AML-193 (cell line): ENCODE data around the gene DR1.
"Not testable (repeated sequence)": the region's sequence is repeated elsewhere in the genome, so short reads cannot be mapped to it uniquely, and the experiment has no call there.

Experiments used
- DNase-seq, 2 experiments: peaks; one replicate each; lab custom pipeline; 2025; lab: John Stamatoyannopoulos, UW

Gene DR1

GRCh38 chr1:93386268-93386667 lies 40.6 kb downstream of the DR1 start:
- DNase-seq = not testable (repeated sequence)

DNA sequence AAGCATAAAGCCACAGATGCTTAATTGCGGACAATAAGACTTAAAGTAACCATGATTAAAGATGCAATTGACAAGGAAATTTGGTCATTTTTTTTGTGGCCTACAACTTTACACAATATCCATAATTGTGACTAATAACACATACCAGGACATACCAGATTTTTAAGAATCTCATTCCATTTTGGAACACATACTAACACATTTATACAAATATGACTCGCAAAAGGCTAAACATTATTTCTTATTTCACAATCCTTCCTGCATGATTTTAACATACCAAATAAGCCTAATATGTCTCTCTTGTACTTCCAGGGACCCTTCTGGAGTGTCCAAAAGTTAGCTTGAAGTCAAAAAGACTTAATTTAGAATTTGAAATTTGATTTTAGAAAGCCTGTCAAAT lies 48.8 kb downstream of the DR1 start:
- DNase-seq = no peak

DNA sequence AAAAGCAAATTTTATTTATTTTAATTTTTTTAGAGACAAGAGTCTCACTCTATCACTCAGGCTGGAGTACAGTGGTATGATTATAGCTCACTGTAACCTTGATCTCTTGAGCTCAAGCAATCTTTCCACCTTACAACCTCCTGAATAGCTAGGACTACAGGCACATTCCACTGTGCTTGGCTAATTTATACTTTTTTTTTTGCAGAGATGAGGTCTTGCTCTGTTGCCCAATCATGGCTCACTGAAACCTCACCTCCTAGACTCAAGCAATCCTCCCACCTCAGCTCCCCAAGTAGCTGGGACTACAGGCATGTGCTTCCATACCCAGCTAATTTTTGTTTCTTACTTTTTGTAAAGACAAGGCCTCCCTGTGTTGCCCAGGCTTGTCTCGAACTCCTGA lies 49.5 kb downstream of the DR1 start:
- no peak for DNase-seq

- DNase-seq = no peak
These were observed 54.1 kb downstream of the DR1 start for GRCh38 chr1:93399781-93400180.

- DNase-seq = no peak
These were observed 62.5 kb downstream of the DR1 start for GRCh38 chr1:93408203-93408602.

DNA sequence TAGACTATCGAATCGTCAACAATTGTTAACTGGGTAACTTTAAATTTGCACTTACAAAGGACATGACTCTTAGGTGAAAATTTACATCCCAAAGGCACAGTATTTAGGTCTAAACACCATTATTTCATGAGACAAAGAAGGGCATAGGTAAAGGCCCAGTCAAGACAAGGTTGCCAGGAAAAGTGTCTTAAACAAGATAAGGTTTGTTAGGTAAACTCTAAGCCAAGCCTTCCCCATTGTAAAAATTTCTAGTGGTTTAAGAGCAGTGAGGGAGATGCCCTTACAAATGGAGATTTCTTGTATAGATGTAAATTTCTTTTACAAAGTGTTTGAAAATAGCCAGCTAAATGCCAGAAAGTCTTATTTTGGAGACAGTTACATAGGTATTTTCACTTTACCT lies 65.3 kb downstream of the DR1 start:
- DNase-seq = no peak

DNA sequence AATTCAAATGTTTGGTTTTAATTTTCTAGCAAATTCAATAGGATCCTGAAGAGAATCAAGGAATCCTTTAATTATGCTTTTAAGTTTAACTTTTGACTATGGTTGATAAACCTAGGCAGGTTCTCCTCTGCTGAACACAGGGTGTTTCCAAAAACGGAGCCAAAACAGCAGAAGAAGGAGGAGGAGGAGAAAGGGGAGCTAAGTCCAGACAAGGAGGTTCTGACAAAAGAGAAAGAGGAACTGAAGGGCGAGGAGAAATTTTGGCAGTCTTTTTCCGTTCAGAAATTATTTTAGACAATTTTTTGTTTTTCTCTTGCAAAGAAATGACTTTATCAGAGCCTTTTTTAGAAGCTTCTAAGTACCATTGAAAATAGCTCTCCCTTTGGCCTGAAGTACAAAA lies 69.0 kb downstream of the DR1 start:
- peak in 1 of 2 experiments; percentile 9 for DNase-seq

GRCh38 chr1:93415296-93415695 lies 69.6 kb downstream of the DR1 start:
- no peak for DNase-seq

- no peak for DNase-seq
These were observed 70.5 kb downstream of the DR1 start for GRCh38 chr1:93416183-93416582.
